Effector memory CD4-positive, alpha-beta T cell (primary cell): ENCODE data around the gene CHST11.

Source experiments
- DNase-seq, 3 donors: peaks; one replicate each; pipeline ENCODE4 v3.0.0-alpha.2; 2020
- H3K27ac ChIP-seq: 2 replicates; pipeline ENCODE4 v1.7.0; 2013; ENCODE audit warnings: mild to moderate bottlenecking, low read length, moderate library complexity; ENCODE audit not compliant: insufficient read depth, poor library complexity, severe bottlenecking
- H3K27me3 ChIP-seq: replicated peaks from 2 replicates; pipeline ENCODE4 v1.7.0; 2013; ENCODE audit warnings: mild to moderate bottlenecking, low read length; ENCODE audit not compliant: insufficient read depth, control insufficient read depth, poor library complexity, severe bottlenecking
- H3K36me3 ChIP-seq: 2 replicates; pipeline ENCODE4 v1.7.0; 2013; ENCODE audit warnings: mild to moderate bottlenecking, low read length, moderate library complexity; ENCODE audit not compliant: control insufficient read depth, insufficient read depth
- H3K4me1 ChIP-seq: 2 replicates; pipeline ENCODE4 v1.7.0; 2013; ENCODE audit warnings: low read length, mild to moderate bottlenecking; ENCODE audit not compliant: control insufficient read depth, insufficient read depth, poor library complexity, severe bottlenecking
- H3K4me3 ChIP-seq: 2 replicates; pipeline ENCODE4 v1.7.0; 2013; ENCODE audit warnings: low read length, low read depth, mild to moderate bottlenecking; ENCODE audit not compliant: insufficient read depth, poor library complexity, severe bottlenecking
- H3K9me3 ChIP-seq: 2 replicates; pipeline ENCODE4 v1.7.0; 2013; ENCODE audit warnings: mild to moderate bottlenecking, low read length, moderate library complexity; ENCODE audit not compliant: control insufficient read depth

The CHST11 gene

GRCh38 chr12:104583301-104583700 is 126.6 kb downstream of the CHST11 start:
- Histone ChIP-seq H3K27ac (no peak overlapping the region), H3K4me3 (no peak overlapping the region), H3K27me3 (no peaks in the 10 kb centered on the region), H3K36me3 (no peaks in the 10 kb centered on the region), H3K9me3 (no peaks in the 10 kb centered on the region), H3K4me1 (peaks cover under 1% of the 10 kb centered on the region)
- DNase-seq, result no peak

GRCh38 chr12:104585448-104586055 is 128.8 kb downstream of the CHST11 start:
- no peak for DNase-seq
- H3K4me1 ChIP-seq, result no peaks in the 10 kb centered on the region
- H3K36me3 ChIP-seq, result no peaks in the 10 kb centered on the region
- H3K4me3 ChIP-seq, result no peak overlapping the region
- H3K27me3 ChIP-seq, result no peaks in the 10 kb centered on the region
- H3K27ac ChIP-seq, result no peak overlapping the region
- no peaks in the 10 kb centered on the region for H3K9me3 ChIP-seq

- Histone ChIP-seq H3K4me1 (peaks cover 3% of the 10 kb centered on the region), H3K36me3 (no peaks in the 10 kb centered on the region), H3K27me3 (no peaks in the 10 kb centered on the region), H3K4me3 (no peak overlapping the region), H3K27ac (no peak overlapping the region), H3K9me3 (no peaks in the 10 kb centered on the region)
- DNase-seq, result no peak
These were observed 129.7 kb downstream of the CHST11 start for GRCh38 chr12:104586351-104586919.

GRCh38 chr12:104588047-104588920 is 131.5 kb downstream of the CHST11 start:
- DNase-seq, result no peak
- Histone ChIP-seq H3K9me3 (no peaks in the 10 kb centered on the region), H3K4me1 (peaks cover 3% of the 10 kb centered on the region), H3K27me3 (no peaks in the 10 kb centered on the region), H3K4me3 (no peak overlapping the region), H3K36me3 (no peaks in the 10 kb centered on the region), H3K27ac (no peak overlapping the region)

- Histone ChIP-seq H3K4me3 (no peak overlapping the region), H3K27ac (no peak overlapping the region), H3K36me3 (no peaks in the 10 kb centered on the region), H3K4me1 (peaks cover 3% of the 10 kb centered on the region), H3K27me3 (no peaks in the 10 kb centered on the region), H3K9me3 (no peaks in the 10 kb centered on the region)
- no peak for DNase-seq
These were observed 132.3 kb downstream of the CHST11 start for GRCh38 chr12:104588921-104589590.

GRCh38 chr12:104590022-104590421 is 133.3 kb downstream of the CHST11 start:
- H3K36me3 ChIP-seq, result no peaks in the 10 kb centered on the region
- H3K4me3 ChIP-seq, result no peak overlapping the region
- H3K27me3 ChIP-seq, result no peaks in the 10 kb centered on the region
- no peak for DNase-seq
- no peak overlapping the region for H3K27ac ChIP-seq
- H3K9me3 ChIP-seq, result no peaks in the 10 kb centered on the region
- H3K4me1 ChIP-seq, result peaks cover 3% of the 10 kb centered on the region

- H3K4me3 ChIP-seq, result no peak overlapping the region
- no peaks in the 10 kb centered on the region for H3K9me3 ChIP-seq
- peaks cover 3% of the 10 kb centered on the region for H3K4me1 ChIP-seq
- no peak overlapping the region for H3K27ac ChIP-seq
- H3K36me3 ChIP-seq, result no peaks in the 10 kb centered on the region
- H3K27me3 ChIP-seq, result no peaks in the 10 kb centered on the region
- no peak for DNase-seq
These were observed 134.6 kb downstream of the CHST11 start for GRCh38 chr12:104591257-104591885.

GRCh38 chr12:104593482-104593881 is 136.7 kb downstream of the CHST11 start:
- Histone ChIP-seq H3K4me1 (peaks cover 3% of the 10 kb centered on the region), H3K27me3 (no peaks in the 10 kb centered on the region), H3K4me3 (no peak overlapping the region), H3K9me3 (no peaks in the 10 kb centered on the region), H3K36me3 (no peaks in the 10 kb centered on the region), H3K27ac (no peak overlapping the region)
- no peak for DNase-seq

- H3K4me1 ChIP-seq, result no peaks in the 10 kb centered on the region
- no peak overlapping the region for H3K27ac ChIP-seq
- DNase-seq, result no peak
- H3K9me3 ChIP-seq, result no peaks in the 10 kb centered on the region
- H3K36me3 ChIP-seq, result no peaks in the 10 kb centered on the region
- H3K4me3 ChIP-seq, result no peak overlapping the region
- H3K27me3 ChIP-seq, result no peaks in the 10 kb centered on the region
These were observed 139.5 kb downstream of the CHST11 start for GRCh38 chr12:104596134-104596799.
